ENCODE data around the gene KCMF1. TPM values are rescaled to one million over a fixed set of nuclear protein-coding genes. Genes with fewer than 3 reads are reported as not detected.

Gene KCMF1
- total and polyA plus RNA-seq, 2 donors (not counting 1 experiment from before 2014, with no cell fraction given): 43.7 to 81.5 TPM

DNA sequence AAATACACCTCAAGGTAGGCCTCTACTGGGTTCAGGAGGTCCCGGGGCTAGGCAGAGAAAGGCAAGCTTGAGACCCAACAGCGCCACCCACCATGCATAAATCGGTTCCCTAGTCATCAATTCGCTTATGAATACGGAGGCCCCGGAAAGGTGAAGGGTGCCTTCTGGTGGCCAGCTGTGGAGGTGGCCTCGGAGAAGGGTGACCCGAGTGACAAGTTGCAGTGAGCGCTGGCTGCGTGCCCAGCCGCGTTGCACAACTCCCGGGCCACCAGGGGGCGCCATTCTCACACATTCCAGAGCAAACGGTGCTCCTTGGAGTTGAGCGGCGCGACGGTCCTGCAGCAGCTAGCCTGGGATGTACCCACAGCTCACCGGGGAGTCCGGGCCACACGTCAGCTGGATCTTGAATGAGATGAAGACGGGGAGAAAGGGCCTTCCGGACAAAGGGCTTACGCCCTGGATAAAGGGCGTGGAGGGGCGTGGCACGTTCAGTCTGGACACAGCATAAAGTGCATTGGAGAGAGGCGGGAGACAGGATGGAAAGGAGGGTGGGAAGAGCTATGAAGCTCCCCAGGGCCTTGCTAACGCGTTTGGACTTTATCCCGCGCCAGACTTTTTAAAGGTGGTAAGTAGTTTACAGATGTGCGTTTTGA lies 45.1 kb upstream of the KCMF1 start:
- H3K36me3 ChIP-seq (replicated peaks in 1 of 2; ENCODE audit: control extremely low read depth in 1 of 2, control insufficient read depth in 1 of 2, extremely low read depth in 1 of 2, insufficient read depth in 2 of 2, low read length in 1 of 2): no peaks in the 10 kb centered on the region
- H3K4me1 Mint-ChIP-seq: peaks cover 50% of the 10 kb centered on the region
- ChIA-PET POLR2A (interaction anchor here (0.7 to 2.5 kb wide), 11 partner anchors 14 to 185 kb away, joined by 3 to 31 read pairs (median 5); partner anchors contain the start of gene TMSB10), CTCF (interaction anchor here (0.6 to 11.3 kb wide), 63 partner anchors 9 to 626 kb away, joined by 3 to 316 read pairs (median 5); partner anchors contain the start of genes KCMF1, SUCLG1, TMSB10 and TRABD2A)
- H3K27me3 Mint-ChIP-seq: no peaks in the 10 kb centered on the region
- H3K4me3 Mint-ChIP-seq: peak overlapping the region; percentile 96
- DNase-seq: peak; percentile 97
- peaks cover 11% of the 10 kb centered on the region for H3K79me2 ChIP-seq (ENCODE audit: control insufficient read depth, insufficient read depth, low read length)
- H3K9ac ChIP-seq (ENCODE audit: low read length): peak overlapping the region; percentile 73
- peak overlapping the region; percentile 98 for H2AFZ ChIP-seq (ENCODE audit: insufficient read depth, low read depth, low read length, poor library complexity, severe bottlenecking)
- TF ChIP-seq, protein P1, sequence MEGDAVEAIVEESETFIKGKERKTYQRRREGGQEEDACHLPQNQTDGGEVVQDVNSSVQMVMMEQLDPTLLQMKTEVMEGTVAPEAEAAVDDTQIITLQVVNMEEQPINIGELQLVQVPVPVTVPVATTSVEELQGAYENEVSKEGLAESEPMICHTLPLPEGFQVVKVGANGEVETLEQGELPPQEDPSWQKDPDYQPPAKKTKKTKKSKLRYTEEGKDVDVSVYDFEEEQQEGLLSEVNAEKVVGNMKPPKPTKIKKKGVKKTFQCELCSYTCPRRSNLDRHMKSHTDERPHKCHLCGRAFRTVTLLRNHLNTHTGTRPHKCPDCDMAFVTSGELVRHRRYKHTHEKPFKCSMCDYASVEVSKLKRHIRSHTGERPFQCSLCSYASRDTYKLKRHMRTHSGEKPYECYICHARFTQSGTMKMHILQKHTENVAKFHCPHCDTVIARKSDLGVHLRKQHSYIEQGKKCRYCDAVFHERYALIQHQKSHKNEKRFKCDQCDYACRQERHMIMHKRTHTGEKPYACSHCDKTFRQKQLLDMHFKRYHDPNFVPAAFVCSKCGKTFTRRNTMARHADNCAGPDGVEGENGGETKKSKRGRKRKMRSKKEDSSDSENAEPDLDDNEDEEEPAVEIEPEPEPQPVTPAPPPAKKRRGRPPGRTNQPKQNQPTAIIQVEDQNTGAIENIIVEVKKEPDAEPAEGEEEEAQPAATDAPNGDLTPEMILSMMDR (IDR thresholded peaks at IDR 0.05): peak; percentile 100
- TF ChIP-seq EZH2 (IDR thresholded peaks at IDR 0.05; ENCODE audit: borderline replicate concordance, insufficient read depth, low read depth, low read length, poor library complexity, severe bottlenecking): no peak
- WGBS (ENCODE audit: insufficient coverage): 3% methylated on average over 33 of the region's 34 CpGs
- no peaks in the 10 kb centered on the region for H4K20me1 ChIP-seq (ENCODE audit: control insufficient read depth, insufficient read depth, low read length, poor library complexity, severe bottlenecking)
- peaks cover 2% of the 10 kb centered on the region for H3K9me3 Mint-ChIP-seq (ENCODE audit: insufficient read depth)
- H3K9me3 ChIP-seq (ENCODE audit: control extremely low read depth in 1 of 3, control insufficient read depth in 2 of 3, insufficient read depth in 1 of 3, low read length in 2 of 3): peaks cover 0 to 6% (median 0%) of the 10 kb centered on the region in 3 donors
- no peaks in the 10 kb centered on the region for H3K27me3 ChIP-seq (replicated peaks in 1 of 4; ENCODE audit: control extremely low read depth in 1 of 4, control insufficient read depth in 3 of 4, insufficient read depth in 4 of 4, low read length in 3 of 4)
- peak overlapping the region in 1 of 2 donors; percentile 35 for H3K27ac ChIP-seq (ENCODE audit: low read length in 2 of 2)
- H3K4me1 ChIP-seq (ENCODE audit: control insufficient read depth in 2 of 2, insufficient read depth in 2 of 2, low read length in 2 of 2): peaks cover 26 to 49% of the 10 kb centered on the region in 2 donors
- H3K27ac Mint-ChIP-seq: peak overlapping the region; percentile 91
- H3K4me2 ChIP-seq (replicated peaks; ENCODE audit: low read depth, low read length, poor library complexity, severe bottlenecking): peak overlapping the region; percentile 90
- intact Hi-C loops (cut with micrococcal nuclease): loop anchor here (1.0 to 5.0 kb wide), 5 partner anchors 21 to 373 kb away; partner anchors contain the start of genes KCMF1, TCF7L1 and TMSB10
- ATAC-seq (ENCODE audit: low read depth): peak; percentile 86
- H3K4me3 ChIP-seq (ENCODE audit: control extremely low read depth in 1 of 5, extremely low read depth in 1 of 5, insufficient read depth in 1 of 5, low read depth in 2 of 5, low read length in 4 of 5): peak overlapping the region; percentile 48 to 83 (median 74)

DNA sequence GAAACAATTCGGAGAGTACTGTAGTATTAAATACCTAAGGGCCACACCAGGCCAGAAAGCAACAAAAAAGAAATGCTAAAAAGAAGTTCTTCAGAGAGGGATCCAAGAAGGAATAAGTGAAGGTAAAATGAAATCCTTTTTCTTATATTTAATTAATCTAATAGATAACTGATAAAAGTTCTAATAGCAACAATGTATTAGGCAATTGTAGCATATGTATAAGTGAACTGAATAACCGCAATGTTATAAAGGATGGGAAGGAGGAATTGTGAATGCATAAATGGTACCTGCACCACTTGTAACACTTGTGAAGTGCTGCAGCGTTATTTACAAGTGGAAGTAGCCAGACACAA lies 43.7 kb upstream of the KCMF1 start:
- no peak for DNase-seq
- TF ChIP-seq, protein P1 (IDR thresholded peaks at IDR 0.05): peak; percentile 33
- TF ChIP-seq EZH2 (IDR thresholded peaks at IDR 0.05; ENCODE audit: borderline replicate concordance, insufficient read depth, low read depth, low read length, poor library complexity, severe bottlenecking): no peak
- Mint-ChIP-seq H3K27ac (peak overlapping the region; percentile 91), H3K27me3 (no peaks in the 10 kb centered on the region), H3K4me1 (peaks cover 51% of the 10 kb centered on the region), H3K9me3 (ENCODE audit: insufficient read depth) (peaks cover 2% of the 10 kb centered on the region), H3K4me3 (peak overlapping the region; percentile 96)
- intact Hi-C loops (cut with micrococcal nuclease): loop anchor here (1.0 to 5.0 kb wide), 9 partner anchors 8 to 468 kb away; partner anchors contain the start of genes KCMF1, SUCLG1 and TCF7L1
- Histone ChIP-seq H3K79me2 (ENCODE audit: control insufficient read depth, insufficient read depth, low read length) (peaks cover 11% of the 10 kb centered on the region), H4K20me1 (ENCODE audit: control insufficient read depth, insufficient read depth, low read length, poor library complexity, severe bottlenecking) (no peaks in the 10 kb centered on the region), H3K9me3 (ENCODE audit: control extremely low read depth in 1 of 3, control insufficient read depth in 2 of 3, insufficient read depth in 1 of 3, low read length in 2 of 3) (peaks cover 0 to 6% (median 0%) of the 10 kb centered on the region in 3 donors), H3K9ac (ENCODE audit: low read length) (peak overlapping the region; percentile 73), H3K4me2 (replicated peaks; ENCODE audit: low read depth, low read length, poor library complexity, severe bottlenecking) (peak overlapping the region; percentile 90), H3K27me3 (replicated peaks in 1 of 4; ENCODE audit: control extremely low read depth in 1 of 4, control insufficient read depth in 3 of 4, insufficient read depth in 4 of 4, low read length in 3 of 4) (no peaks in the 10 kb centered on the region), H2AFZ (ENCODE audit: insufficient read depth, low read depth, low read length, poor library complexity, severe bottlenecking) (peak overlapping the region; percentile 98), H3K4me3 (ENCODE audit: control extremely low read depth in 1 of 5, extremely low read depth in 1 of 5, insufficient read depth in 1 of 5, low read depth in 2 of 5, low read length in 4 of 5) (peak overlapping the region in 4 of 5 experiments; percentile 71 to 83 (median 77)), H3K36me3 (replicated peaks in 1 of 2; ENCODE audit: control extremely low read depth in 1 of 2, control insufficient read depth in 1 of 2, extremely low read depth in 1 of 2, insufficient read depth in 2 of 2, low read length in 1 of 2) (no peaks in the 10 kb centered on the region), H3K27ac (ENCODE audit: low read length in 2 of 2) (no peak overlapping the region), H3K4me1 (ENCODE audit: control insufficient read depth in 2 of 2, insufficient read depth in 2 of 2, low read length in 2 of 2) (peaks cover 24 to 49% of the 10 kb centered on the region in 2 donors)
- no peak for ATAC-seq (ENCODE audit: low read depth)
- ChIA-PET CTCF (interaction anchor here (0.8 to 11.3 kb wide), 11 partner anchors 12 to 435 kb away, joined by 3 to 316 read pairs (median 31); partner anchors contain the start of genes KCMF1 and TRABD2A), POLR2A (interaction anchor here (2.0 to 2.4 kb wide), 2 partner anchors 19 to 21 kb away, joined by 25 to 31 read pairs; partner anchors contain the start of gene TMSB10)
- whole genome bisulfite sequencing (ENCODE audit: insufficient coverage): 100% methylated on average over 1 of the region's 3 CpGs
